GM10847 (cell line): ENCODE results near the gene INPP5A.

Experiments
- POLR2A ChIP-seq: IDR thresholded peaks from 2 replicates; pipeline ENCODE4 v1.6.1; 2011; ENCODE audit not compliant: insufficient read length; ENCODE audit errors: extremely low read depth

INPP5A gene

GRCh38 chr10:132690821-132691610 is 153.4 kb downstream of the INPP5A start:
- TF ChIP-seq POLR2A = no peak

DNA sequence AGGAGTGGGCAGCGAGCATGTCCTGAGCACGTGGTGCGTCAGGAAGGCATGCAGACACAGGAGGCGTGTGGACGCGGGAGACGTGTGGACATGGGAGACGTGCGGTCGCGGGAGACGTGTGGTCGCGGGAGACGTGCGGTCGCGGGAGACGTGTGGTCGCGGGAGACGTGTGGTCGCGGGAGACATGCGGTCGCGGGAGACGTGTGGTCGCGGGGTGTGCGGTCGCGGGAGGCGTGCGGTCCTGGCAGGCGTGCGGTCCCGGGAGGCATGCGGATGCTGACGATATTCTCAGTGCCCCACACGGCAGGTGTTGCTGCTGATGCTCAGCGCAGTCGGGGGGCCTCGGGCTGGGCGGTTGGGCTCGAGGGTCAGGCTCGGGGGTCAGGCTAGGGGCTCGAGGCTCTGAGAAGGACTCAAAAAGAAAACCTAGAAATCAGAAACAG is 154.1 kb downstream of the INPP5A start:
- TF ChIP-seq POLR2A = no peak

DNA sequence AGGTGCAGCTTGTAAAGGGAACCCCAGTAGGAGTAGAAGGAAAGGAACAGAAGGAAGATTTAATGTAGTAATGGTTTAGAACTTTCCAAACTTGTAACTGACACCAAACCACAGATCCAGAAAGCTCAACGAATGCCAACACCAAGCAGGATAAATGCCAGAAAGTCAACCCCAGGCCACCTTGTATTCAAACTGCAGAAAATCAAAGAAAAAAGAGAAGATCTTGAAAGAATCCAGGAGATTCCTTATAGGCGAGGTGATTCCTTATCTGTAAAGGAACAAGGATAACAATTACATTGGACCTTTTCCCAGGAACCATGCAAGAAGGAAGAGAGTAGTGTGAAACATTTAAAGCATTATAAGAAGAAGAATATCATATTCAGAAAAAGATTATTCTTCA is 154.7 kb downstream of the INPP5A start:
- TF ChIP-seq POLR2A = no peak

GRCh38 chr10:132693676-132694075 is 156.1 kb downstream of the INPP5A start:
- no peak for TF ChIP-seq POLR2A

DNA sequence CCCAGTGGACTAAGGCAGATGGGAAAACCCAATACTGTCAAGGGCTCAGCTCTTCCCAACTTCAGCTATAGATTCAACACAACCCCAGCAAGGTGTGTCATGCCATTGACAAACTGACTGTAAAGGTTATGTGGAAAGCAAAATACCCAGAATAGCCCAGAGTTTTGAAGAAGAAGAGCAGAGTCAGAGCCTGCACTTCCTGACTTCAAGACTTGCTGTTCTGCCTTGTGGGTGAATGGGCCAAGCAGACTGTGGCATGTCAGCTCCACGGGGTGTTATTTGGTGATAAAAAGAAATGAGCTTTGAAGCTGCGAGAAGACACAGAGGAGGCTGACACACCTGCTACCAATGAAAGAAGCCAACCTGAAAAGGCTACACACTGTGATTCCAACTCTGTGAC is 158.6 kb downstream of the INPP5A start:
- TF ChIP-seq POLR2A = no peak

DNA sequence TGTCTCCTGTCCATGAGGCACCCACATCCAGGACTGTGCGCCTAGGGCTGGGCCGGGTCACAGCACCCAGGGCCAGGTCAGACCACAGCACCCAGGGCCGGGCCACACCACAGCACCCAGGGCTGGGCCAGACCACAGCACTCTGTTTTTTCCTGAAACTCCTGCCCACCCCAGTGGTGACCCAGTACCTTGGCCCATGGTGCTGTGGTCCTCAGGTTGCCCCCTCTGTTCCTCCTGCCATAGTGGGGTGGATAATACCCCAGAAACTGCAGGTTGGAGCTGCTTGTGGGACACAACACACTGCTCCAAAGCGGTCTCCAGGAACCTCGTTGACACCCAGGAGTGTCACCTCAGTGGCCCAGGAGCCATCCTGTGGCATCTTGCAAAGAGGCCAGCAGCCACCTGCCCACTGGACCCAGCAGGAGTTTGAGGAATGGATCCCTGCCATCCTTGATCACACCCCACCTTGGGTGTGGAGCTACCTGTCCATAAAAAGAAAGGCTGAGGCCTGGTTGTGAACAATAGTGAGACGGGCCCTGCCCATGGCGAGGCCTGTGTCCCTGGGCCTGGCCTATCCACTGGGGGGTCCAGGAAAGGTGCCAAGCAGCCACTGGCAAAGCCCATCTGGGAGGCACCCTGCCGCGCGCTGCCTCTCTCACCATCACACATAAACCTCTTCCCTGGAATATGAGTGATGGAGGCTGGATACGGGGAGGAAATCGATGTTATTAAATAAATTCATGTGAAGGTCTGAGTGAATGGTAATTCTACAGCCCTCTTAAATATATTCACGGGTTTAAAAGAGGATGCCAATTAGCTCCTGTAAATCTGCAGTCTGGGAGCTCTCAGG is 159.4 kb downstream of the INPP5A start:
- no peak for TF ChIP-seq POLR2A

DNA sequence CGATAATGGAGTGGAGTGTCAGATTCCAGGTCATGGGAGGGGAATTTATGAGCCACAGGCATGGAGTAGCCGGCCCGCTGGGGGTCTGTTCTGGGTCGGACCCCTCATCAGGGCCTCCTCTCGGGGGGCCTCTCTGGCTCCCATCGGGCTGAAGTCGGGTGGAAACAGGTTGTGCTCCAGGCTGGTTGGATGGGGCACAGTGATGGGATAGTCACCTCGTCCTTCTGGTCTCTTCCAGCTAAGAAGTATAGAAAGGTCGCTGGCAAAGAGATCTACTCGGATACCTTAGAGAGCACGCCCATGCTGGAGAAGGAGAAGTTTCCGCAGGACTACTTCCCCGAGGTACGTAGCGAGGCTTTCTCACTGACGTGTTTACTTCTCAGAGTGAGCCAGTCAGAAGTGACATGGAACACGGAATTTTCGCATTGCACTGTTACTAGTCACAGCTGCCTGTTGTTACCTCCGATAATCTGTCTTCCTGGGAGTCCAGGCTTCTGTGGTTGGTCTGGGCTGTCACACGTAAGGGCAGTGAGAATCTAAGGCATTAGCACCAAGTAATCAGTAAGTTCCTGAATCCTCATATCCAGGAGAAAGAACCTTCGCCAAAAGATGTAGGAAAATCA is 160.1 kb downstream of the INPP5A start:
- TF ChIP-seq POLR2A = no peak

- no peak for TF ChIP-seq POLR2A
These were observed 160.7 kb downstream of the INPP5A start for GRCh38 chr10:132698211-132698751.

DNA sequence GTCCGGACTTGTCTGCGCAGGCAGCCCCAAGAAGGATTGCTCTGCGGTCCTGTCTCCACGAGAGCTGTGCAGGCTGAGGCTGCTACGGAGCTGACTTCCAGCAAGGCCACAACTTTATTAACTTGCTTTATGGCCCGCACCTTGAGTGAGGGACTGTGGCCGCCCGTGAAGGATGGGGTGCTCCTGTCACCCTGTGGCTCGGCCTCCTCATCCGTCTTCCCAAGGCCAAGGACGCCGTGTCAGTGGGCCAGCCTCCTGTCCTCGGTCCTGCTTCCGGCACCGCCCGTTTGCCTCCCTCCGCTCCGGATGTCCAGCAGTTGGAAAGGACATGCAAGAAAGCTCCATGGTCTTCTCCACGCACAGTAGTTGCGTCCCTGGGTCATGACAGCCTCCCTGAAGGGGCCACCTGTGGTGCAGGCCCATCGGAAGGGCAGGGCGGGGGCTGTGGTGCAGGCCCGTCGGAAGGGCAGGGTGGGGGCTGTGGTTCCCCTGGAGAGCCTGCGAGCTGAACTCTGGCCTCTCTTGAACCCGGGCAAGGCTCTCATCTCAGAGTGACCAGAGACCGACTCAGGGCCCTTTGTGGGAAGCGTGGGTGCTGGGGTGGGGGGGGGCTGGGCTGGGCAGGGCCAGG is 161.3 kb downstream of the INPP5A start:
- no peak for TF ChIP-seq POLR2A

- no peak for TF ChIP-seq POLR2A
These were observed 162.0 kb downstream of the INPP5A start for GRCh38 chr10:132699411-132700155.

DNA sequence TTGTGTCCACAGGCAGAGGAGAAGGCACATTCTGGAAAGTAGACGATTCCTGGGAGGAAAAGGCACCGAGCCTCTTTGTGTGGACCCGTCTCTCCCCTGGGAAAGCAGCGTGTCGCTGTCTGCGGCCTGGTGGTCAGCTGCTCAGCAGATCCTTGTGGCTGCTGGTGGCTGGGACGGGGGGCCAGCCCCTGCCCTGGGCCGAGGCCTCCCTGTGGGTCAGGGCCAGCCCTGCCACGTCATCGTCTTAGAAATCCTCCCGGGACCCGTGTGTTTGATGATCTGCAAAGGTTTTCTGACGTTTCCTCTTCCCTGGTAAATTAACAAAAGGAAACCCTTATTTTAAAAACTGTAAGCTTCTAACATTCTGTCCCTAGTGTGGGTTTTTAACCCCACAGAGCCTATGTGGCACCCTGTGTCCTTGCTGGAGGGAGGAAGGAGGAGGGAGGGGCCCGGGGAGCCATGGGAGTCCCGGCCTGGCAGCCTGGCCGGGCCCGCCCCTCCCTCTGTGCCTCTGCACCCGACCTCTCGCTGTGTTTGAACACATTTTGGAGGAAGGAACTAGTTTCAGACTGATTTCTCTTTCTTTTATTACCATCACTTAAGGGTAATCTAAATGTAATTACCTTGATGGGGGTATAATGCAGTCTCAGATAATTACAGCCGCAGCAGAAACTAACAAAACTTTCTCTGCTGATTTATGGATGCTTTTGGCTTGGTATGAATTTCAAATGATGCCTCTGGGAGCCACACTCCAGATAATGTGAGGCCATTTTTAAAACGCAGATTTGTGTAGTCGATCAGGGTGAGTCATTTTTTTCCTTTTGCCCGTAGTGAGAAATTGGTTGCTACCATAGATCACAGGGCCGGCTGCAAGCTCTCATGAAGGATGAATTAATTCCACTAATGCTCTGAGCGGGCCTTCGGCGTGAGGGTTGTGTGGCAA is 162.8 kb downstream of the INPP5A start:
- TF ChIP-seq POLR2A = no peak

GRCh38 chr10:132701099-132701845 is 163.7 kb downstream of the INPP5A start:
- TF ChIP-seq POLR2A = no peak

GRCh38 chr10:132701846-132702190 is 164.2 kb downstream of the INPP5A start:
- TF ChIP-seq POLR2A = no peak
